Measurements from ENCODE around the gene TTYH3. TPM values are rescaled to one million over a fixed set of nuclear protein-coding genes. Genes with fewer than 3 reads are reported as not detected.
A peak's percentile ranks its signal among the peaks of the same experiment; 100 is the strongest.

Gene TTYH3
- total and polyA plus RNA-seq, 2 donors from 2014 or later, result 22.5 to 55.0 TPM

DNA sequence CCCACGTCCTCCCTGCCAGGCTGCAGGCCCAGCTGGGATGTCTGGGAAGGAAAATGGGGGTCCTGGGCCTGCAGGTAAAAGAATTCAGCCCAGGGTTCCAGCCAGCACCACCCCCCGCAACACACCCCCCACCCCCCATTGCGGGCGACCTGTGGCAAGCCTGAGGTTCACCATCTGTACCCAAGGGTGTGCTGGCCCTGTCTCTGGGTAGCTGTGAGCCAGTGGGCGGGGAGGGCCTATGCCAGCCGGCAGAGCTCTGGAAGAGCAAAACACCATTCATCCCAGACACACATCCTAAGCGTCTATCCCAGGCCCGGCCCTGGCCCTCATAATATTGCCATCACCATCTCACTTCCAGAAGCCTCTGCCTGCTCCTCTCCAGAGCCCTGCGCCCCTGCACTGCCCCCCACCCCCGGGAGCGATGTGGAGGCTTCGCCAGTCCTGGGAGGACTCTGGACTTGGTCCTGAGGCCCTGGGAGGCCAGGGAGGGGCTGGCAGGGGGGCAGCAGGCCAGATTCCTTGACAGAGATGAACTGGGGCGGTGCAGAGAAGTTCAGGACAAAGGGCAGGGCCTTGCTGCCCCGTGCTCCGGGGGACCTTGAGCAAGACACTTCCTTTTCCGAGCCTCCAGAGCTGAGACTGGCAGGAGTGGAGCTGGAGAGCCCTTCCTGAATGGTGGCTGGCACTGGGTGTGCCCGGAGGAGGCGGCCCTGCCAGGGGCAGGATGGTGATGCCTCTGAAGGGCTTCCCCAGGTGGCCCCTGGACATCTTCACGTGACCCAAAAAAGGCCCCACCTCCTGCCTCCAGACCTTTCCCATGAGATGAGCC, 8.7 kb upstream of the TTYH3 start:
- H3K27me3 ChIP-seq (ENCODE audit: control insufficient read depth, insufficient read depth, low read length), result no peaks in the 10 kb centered on the region
- no peak overlapping the region for H3K4me3 ChIP-seq (ENCODE audit: low read length in 3 of 3)
- intact Hi-C loops (cut with DNase I), result no loop called here
- H3K4me1 ChIP-seq (ENCODE audit: control insufficient read depth in 2 of 3, insufficient read depth in 2 of 3, low read depth in 1 of 3, low read length in 3 of 3), result peaks cover 3 to 29% (median 6%) of the 10 kb centered on the region in 3 donors
- H3K9me3 ChIP-seq (ENCODE audit: control insufficient read depth in 2 of 3, insufficient read depth in 1 of 3, low read length in 3 of 3), result no peaks in the 10 kb centered on the region
- H3K27ac ChIP-seq (ENCODE audit: low read depth in 2 of 2, low read length in 2 of 2), result peak overlapping the region in 1 of 2 donors; percentile 63
- FAIRE-seq, result no peak
- H3K9ac ChIP-seq (ENCODE audit: low read length in 3 of 3), result no peak overlapping the region
- peak in 3 of 5 donors; percentile 68 to 80 (median 78) for DNase-seq
- H3K36me3 ChIP-seq (ENCODE audit: control insufficient read depth in 2 of 3, insufficient read depth in 3 of 3, low read length in 3 of 3), result no peaks in the 10 kb centered on the region
- TF ChIP-seq, protein P1, sequence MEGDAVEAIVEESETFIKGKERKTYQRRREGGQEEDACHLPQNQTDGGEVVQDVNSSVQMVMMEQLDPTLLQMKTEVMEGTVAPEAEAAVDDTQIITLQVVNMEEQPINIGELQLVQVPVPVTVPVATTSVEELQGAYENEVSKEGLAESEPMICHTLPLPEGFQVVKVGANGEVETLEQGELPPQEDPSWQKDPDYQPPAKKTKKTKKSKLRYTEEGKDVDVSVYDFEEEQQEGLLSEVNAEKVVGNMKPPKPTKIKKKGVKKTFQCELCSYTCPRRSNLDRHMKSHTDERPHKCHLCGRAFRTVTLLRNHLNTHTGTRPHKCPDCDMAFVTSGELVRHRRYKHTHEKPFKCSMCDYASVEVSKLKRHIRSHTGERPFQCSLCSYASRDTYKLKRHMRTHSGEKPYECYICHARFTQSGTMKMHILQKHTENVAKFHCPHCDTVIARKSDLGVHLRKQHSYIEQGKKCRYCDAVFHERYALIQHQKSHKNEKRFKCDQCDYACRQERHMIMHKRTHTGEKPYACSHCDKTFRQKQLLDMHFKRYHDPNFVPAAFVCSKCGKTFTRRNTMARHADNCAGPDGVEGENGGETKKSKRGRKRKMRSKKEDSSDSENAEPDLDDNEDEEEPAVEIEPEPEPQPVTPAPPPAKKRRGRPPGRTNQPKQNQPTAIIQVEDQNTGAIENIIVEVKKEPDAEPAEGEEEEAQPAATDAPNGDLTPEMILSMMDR (IDR thresholded peaks at IDR 0.05; ENCODE audit: borderline replicate concordance, extremely low read depth, insufficient read depth), result no peak

DNA sequence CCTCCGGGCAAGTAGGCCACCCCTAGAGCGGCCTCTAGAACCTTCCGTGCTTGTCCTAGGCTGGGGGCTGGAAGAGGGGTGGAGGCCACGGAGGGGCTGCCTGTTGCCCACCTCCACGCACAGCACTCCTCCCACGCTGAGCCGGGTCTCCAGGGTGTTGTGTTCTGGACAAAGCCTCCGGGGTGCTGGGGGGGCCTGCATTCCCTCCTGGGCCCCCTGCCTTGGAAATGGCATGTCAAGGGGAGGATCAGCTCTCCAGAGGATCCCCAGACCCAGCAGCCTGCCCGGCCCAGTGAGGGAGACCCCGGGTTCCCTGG, 8.1 kb upstream of the TTYH3 start:
- H3K9ac ChIP-seq (ENCODE audit: low read length in 3 of 3), result no peak overlapping the region
- intact Hi-C loops (cut with DNase I), result no loop called here
- H3K27ac ChIP-seq (ENCODE audit: low read depth in 2 of 2, low read length in 2 of 2), result peak overlapping the region; percentile 41 to 63
- H3K9me3 ChIP-seq (ENCODE audit: control insufficient read depth in 2 of 3, insufficient read depth in 1 of 3, low read length in 3 of 3), result no peaks in the 10 kb centered on the region
- peaks cover 2 to 23% (median 6%) of the 10 kb centered on the region in 3 donors for H3K4me1 ChIP-seq (ENCODE audit: control insufficient read depth in 2 of 3, insufficient read depth in 2 of 3, low read depth in 1 of 3, low read length in 3 of 3)
- no peaks in the 10 kb centered on the region for H3K36me3 ChIP-seq (ENCODE audit: control insufficient read depth in 2 of 3, insufficient read depth in 3 of 3, low read length in 3 of 3)
- TF ChIP-seq, protein P1 (IDR thresholded peaks at IDR 0.05; ENCODE audit: borderline replicate concordance, extremely low read depth, insufficient read depth), result no peak
- H3K27me3 ChIP-seq (ENCODE audit: control insufficient read depth, insufficient read depth, low read length), result no peaks in the 10 kb centered on the region
- no peak for FAIRE-seq
- DNase-seq, result peak in 1 of 5 donors; percentile 67
- no peak overlapping the region for H3K4me3 ChIP-seq (ENCODE audit: low read length in 3 of 3)

DNA sequence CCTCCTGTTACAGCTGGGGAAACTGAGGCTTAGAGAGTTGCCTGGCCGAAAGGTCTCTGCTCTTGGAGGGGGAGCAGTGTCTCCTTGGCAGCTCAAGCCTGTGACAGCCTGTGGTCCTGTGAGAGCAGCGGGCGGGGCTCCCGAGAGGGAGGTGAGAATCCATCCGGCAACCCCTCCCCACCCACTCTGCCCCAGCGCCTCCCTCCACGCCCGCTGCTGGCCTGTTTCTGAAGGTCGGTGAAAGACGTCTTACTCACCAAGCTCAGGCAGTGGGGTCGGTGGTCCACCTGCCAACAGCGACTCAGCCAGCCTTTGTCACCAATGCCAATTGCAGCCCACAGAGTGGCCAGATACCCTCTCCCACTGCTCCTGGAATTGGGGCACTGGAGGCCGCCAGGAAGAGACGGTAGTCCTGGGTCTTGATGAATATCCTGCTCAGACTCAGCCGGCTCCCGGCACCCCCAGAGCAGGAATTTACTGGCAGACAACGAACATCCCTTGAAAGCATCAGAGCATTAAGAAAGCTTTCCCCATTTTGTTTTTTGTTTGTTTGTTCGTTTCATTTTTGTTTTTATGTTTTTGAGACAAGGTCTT, 7.4 kb upstream of the TTYH3 start:
- TF ChIP-seq, protein P1 (IDR thresholded peaks at IDR 0.05; ENCODE audit: borderline replicate concordance, extremely low read depth, insufficient read depth), result no peak
- DNase-seq (peak in 3 of 5 donors; percentile 54 to 74 (median 68)), FAIRE-seq (no peak)
- Histone ChIP-seq H3K9ac (ENCODE audit: low read length in 3 of 3) (no peak overlapping the region), H3K4me1 (ENCODE audit: control insufficient read depth in 2 of 3, insufficient read depth in 2 of 3, low read depth in 1 of 3, low read length in 3 of 3) (peaks cover 2 to 22% (median 7%) of the 10 kb centered on the region in 3 donors), H3K27ac (ENCODE audit: low read depth in 2 of 2, low read length in 2 of 2) (peak overlapping the region; percentile 41 to 63), H3K4me3 (ENCODE audit: low read length in 3 of 3) (no peak overlapping the region), H3K27me3 (ENCODE audit: control insufficient read depth, insufficient read depth, low read length) (no peaks in the 10 kb centered on the region), H3K9me3 (ENCODE audit: control insufficient read depth in 2 of 3, insufficient read depth in 1 of 3, low read length in 3 of 3) (no peaks in the 10 kb centered on the region), H3K36me3 (ENCODE audit: control insufficient read depth in 2 of 3, insufficient read depth in 3 of 3, low read length in 3 of 3) (no peaks in the 10 kb centered on the region)
- intact Hi-C loops (cut with DNase I), result no loop called here

Data from kidney (tissue), 14 donors.